ENCODE measurements around the gene VPS33B. TPM values are rescaled to one million over a fixed set of nuclear protein-coding genes. Genes with fewer than 3 reads are reported as not detected.

Gene VPS33B
- total RNA-seq, 2 experiments from 2014 or later: 17.5 to 21.1 TPM

GRCh38 chr15:90988296-90988695 lies 34.1 kb downstream of the VPS33B start:
- ChIA-PET CTCF (interaction anchor here (0.8 kb wide), 1 partner anchor 32 kb away, joined by 4 read pairs; no protein-coding TSS in a partner anchor), POLR2A (interaction anchor here (0.6 kb wide), 1 partner anchor 33 kb away, joined by 3 read pairs; no protein-coding TSS in a partner anchor)

- ChIA-PET CTCF (interaction anchor here (0.8 to 1.3 kb wide), 2 partner anchors 15 to 31 kb away, joined by 4 to 5 read pairs; no protein-coding TSS in a partner anchor), POLR2A (interaction anchor here (0.6 kb wide), 1 partner anchor 32 kb away, joined by 3 read pairs; no protein-coding TSS in a partner anchor)
These were observed 34.7 kb downstream of the VPS33B start for GRCh38 chr15:90987561-90988141.

GRCh38 chr15:90986790-90987507 lies 35.4 kb downstream of the VPS33B start:
- ChIA-PET POLR2A (no interaction called here), CTCF (interaction anchor here (0.7 to 1.3 kb wide), 2 partner anchors 14 to 20 kb away, joined by 3 to 5 read pairs; no protein-coding TSS in a partner anchor)

GRCh38 chr15:90982135-90982534 lies 40.3 kb downstream of the VPS33B start:
- POLR2A ChIA-PET: no interaction called here
- CTCF ChIA-PET: no interaction called here

GRCh38 chr15:90981681-90982080 lies 40.7 kb downstream of the VPS33B start:
- ChIA-PET POLR2A (no interaction called here), CTCF (interaction anchor here (0.8 kb wide), 2 partner anchors 25 to 266 kb away, joined by 3 read pairs; no protein-coding TSS in a partner anchor)

- POLR2A ChIA-PET: interaction anchor here (1.3 kb wide), 1 partner anchor 23 kb away, joined by 4 read pairs; no protein-coding TSS in a partner anchor
- CTCF ChIA-PET: interaction anchor here (1.6 to 2.3 kb wide), 2 partner anchors 13 to 23 kb away, joined by 4 to 9 read pairs; no protein-coding TSS in a partner anchor
These were observed 42.8 kb downstream of the VPS33B start for GRCh38 chr15:90979582-90979981.

GRCh38 chr15:90974216-90974615 lies 48.2 kb downstream of the VPS33B start:
- ChIA-PET POLR2A (no interaction called here), CTCF (no interaction called here)

GRCh38 chr15:90972133-90972532 lies 50.3 kb downstream of the VPS33B start:
- ChIA-PET POLR2A (no interaction called here), CTCF (interaction anchor here (0.9 kb wide), 1 partner anchor 15 kb away, joined by 5 read pairs; no protein-coding TSS in a partner anchor)

- ChIA-PET POLR2A (no interaction called here), CTCF (interaction anchor here (0.6 to 2.5 kb wide), 2 partner anchors 14 to 655 kb away, joined by 3 to 7 read pairs; no protein-coding TSS in a partner anchor)
These were observed 52.1 kb downstream of the VPS33B start for GRCh38 chr15:90970274-90970673.

GRCh38 chr15:90968434-90968833 lies 54.0 kb downstream of the VPS33B start:
- POLR2A ChIA-PET: no interaction called here
- CTCF ChIA-PET: interaction anchor here (1.1 to 1.3 kb wide), 3 partner anchors 11 to 65 kb away, joined by 3 to 8 read pairs (median 4); no protein-coding TSS in a partner anchor

GRCh38 chr15:90967206-90967605 lies 55.2 kb downstream of the VPS33B start:
- ChIA-PET CTCF (interaction anchor here (1.2 to 1.5 kb wide), 2 partner anchors 11 to 12 kb away, joined by 4 read pairs; no protein-coding TSS in a partner anchor), POLR2A (no interaction called here)

- POLR2A ChIA-PET: no interaction called here
- CTCF ChIA-PET: interaction anchor here (1.2 to 1.5 kb wide), 2 partner anchors 10 to 13 kb away, joined by 4 read pairs; no protein-coding TSS in a partner anchor
These were observed 56.1 kb downstream of the VPS33B start for GRCh38 chr15:90966262-90966661.

GRCh38 chr15:90962021-90962420 lies 60.4 kb downstream of the VPS33B start:
- ChIA-PET CTCF (no interaction called here), POLR2A (no interaction called here)

- POLR2A ChIA-PET: no interaction called here
- CTCF ChIA-PET: interaction anchor here (1.1 to 2.3 kb wide), 2 partner anchors 11 to 37 kb away, joined by 5 read pairs; no protein-coding TSS in a partner anchor
These were observed 61.9 kb downstream of the VPS33B start for GRCh38 chr15:90960298-90961091.

- CTCF ChIA-PET: interaction anchor here (2.3 to 6.1 kb wide), 2 partner anchors 25 to 37 kb away, joined by 5 to 40 read pairs; partner anchors contain the start of gene UNC45A
- POLR2A ChIA-PET: no interaction called here
These were observed 62.5 kb downstream of the VPS33B start for GRCh38 chr15:90959894-90960293.

- POLR2A ChIA-PET: no interaction called here
- CTCF ChIA-PET: interaction anchor here (2.3 to 6.1 kb wide), 2 partner anchors 24 to 38 kb away, joined by 5 to 40 read pairs; partner anchors contain the start of gene UNC45A
These were observed 63.3 kb downstream of the VPS33B start for GRCh38 chr15:90959028-90959595.

GRCh38 chr15:90957791-90958190 lies 64.6 kb downstream of the VPS33B start:
- ChIA-PET POLR2A (interaction anchor here (1.0 kb wide), 1 partner anchor 23 kb away, joined by 5 read pairs; the partner anchor contains the start of gene UNC45A), CTCF (interaction anchor here (0.6 to 6.1 kb wide), 11 partner anchors 11 to 326 kb away, joined by 4 to 40 read pairs (median 8); partner anchors contain the start of genes MAN2A2 and UNC45A)

GRCh38 chr15:90957031-90957790 lies 65.2 kb downstream of the VPS33B start:
- POLR2A ChIA-PET: interaction anchor here (1.0 kb wide), 1 partner anchor 22 kb away, joined by 5 read pairs; the partner anchor contains the start of gene UNC45A
- CTCF ChIA-PET: interaction anchor here (0.6 to 6.1 kb wide), 24 partner anchors 9 to 664 kb away, joined by 3 to 40 read pairs (median 5); partner anchors contain the start of genes MAN2A2, UNC45A and VPS33B
